KOPT-K1 (cell line): ENCODE results near the gene VARS2.
"Not testable (repeated sequence)": the region's sequence is repeated elsewhere in the genome, so short reads cannot be mapped to it uniquely, and the experiment has no call there.

Experiments used
- H3K27ac ChIP-seq: fragments of 200-600 bp; sonication (generic); 2 replicates; pipeline ENCODE4 v1.5.1; 2016; ENCODE audit warnings: antibody characterized with exemption, mild to moderate bottlenecking, low read depth, low read length; ENCODE audit not compliant: poor library complexity, severe bottlenecking
- H3K36me3 ChIP-seq: fragments of 200-600 bp; sonication (generic); 2 replicates; pipeline ENCODE4 v1.5.1; 2017; ENCODE audit warnings: antibody characterized with exemption, mild to moderate bottlenecking, low read length, moderate library complexity; ENCODE audit not compliant: insufficient read depth
- H3K9me3 ChIP-seq: fragments of 200-600 bp; sonication (generic); 2 replicates; pipeline ENCODE4 v1.5.1; 2017; ENCODE audit warnings: antibody characterized with exemption, low read length, mild to moderate bottlenecking; ENCODE audit not compliant: insufficient read depth, poor library complexity, severe bottlenecking

VARS2 gene

GRCh38 chr6:30889921-30890645, 24.0 kb upstream of the VARS2 start:
- no peaks in the 10 kb centered on the region for H3K36me3 ChIP-seq
- no peaks in the 10 kb centered on the region for H3K9me3 ChIP-seq
- H3K27ac ChIP-seq = no peak overlapping the region

GRCh38 chr6:30890646-30891449, 23.2 kb upstream of the VARS2 start:
- no peaks in the 10 kb centered on the region for H3K9me3 ChIP-seq
- H3K36me3 ChIP-seq = no peaks in the 10 kb centered on the region
- no peak overlapping the region for H3K27ac ChIP-seq

GRCh38 chr6:30891450-30891723, 22.7 kb upstream of the VARS2 start:
- no peaks in the 10 kb centered on the region for H3K9me3 ChIP-seq
- H3K27ac ChIP-seq = no peak overlapping the region
- no peaks in the 10 kb centered on the region for H3K36me3 ChIP-seq

DNA sequence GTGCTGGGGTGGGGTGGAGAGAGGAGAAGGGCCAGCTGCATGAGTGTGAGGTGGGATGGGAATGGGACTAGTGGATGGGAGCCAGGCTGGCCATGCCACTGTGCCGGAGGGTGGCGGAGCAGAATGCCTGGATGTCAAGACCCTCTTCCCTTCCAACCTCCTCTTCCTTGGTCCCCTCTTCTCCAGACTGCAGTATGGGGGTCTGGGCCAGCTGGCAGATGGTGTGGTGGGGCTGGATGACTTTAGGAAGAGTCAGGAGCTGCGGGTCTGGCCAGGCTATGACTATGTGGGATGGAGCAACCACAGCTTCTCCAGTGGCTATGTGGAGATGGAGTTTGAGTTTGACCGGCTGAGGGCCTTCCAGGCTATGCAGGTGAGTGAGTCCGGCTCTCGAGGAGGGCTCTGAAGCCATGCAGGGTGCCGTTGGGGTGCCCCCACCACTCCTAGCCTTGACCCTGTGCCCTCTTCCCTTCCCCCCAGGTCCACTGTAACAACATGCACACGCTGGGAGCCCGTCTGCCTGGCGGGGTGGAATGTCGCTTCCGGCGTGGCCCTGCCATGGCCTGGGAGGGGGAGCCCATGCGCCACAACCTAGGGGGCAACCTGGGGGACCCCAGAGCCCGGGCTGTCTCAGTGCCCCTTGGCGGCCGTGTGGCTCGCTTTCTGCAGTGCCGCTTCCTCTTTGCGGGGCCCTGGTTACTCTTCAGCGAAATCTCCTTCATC, 22.1 kb upstream of the VARS2 start:
- no peaks in the 10 kb centered on the region for H3K9me3 ChIP-seq
- H3K36me3 ChIP-seq = no peaks in the 10 kb centered on the region
- H3K27ac ChIP-seq = no peak overlapping the region

DNA sequence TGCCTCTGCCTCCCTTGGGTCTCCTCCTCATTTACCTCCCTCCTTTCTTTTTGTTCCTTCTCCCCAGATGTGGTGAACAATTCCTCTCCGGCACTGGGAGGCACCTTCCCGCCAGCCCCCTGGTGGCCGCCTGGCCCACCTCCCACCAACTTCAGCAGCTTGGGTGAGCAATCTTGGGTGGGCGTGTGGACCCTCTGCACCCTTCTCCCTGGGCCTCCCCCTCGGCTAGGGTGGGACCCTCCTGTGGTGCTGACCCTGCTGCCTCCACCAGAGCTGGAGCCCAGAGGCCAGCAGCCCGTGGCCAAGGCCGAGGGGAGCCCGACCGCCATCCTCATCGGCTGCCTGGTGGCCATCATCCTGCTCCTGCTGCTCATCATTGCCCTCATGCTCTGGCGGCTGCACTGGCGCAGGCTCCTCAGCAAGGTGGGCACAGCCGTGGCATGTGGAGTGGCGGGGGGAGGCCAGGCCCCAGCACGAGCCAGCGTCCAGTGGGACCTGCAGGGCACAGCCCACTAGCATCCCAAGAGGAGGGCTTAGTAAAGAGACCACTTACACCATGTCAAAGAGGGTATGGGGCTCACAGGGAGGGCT, 20.9 kb upstream of the VARS2 start:
- H3K9me3 ChIP-seq = no peaks in the 10 kb centered on the region
- H3K27ac ChIP-seq = no peak overlapping the region
- H3K36me3 ChIP-seq = no peaks in the 10 kb centered on the region

DNA sequence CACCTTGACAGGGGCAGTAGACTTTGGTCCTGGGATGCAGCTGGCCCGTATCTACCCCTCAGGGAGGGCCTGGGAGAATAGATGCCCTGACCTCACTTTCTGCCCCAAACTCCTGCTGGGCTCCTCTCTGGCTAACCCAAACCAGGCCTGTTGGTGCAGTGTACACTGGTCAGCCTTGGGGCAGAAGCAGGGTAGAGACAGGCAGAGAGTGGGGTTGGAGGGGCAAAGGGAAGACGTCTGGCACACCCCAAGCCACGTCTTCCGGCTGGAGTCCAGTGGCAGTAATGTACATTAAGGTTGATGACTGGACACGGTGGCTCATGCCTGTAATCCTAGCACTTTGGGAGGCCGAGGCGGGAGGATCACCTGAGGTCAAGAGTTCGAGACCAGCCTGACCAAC, 20.4 kb upstream of the VARS2 start:
- no peak overlapping the region for H3K27ac ChIP-seq
- H3K9me3 ChIP-seq = no peaks in the 10 kb centered on the region
- no peaks in the 10 kb centered on the region for H3K36me3 ChIP-seq

GRCh38 chr6:30894381-30894780, 19.7 kb upstream of the VARS2 start:
- H3K27ac ChIP-seq = no peak overlapping the region
- no peaks in the 10 kb centered on the region for H3K9me3 ChIP-seq
- no peaks in the 10 kb centered on the region for H3K36me3 ChIP-seq

DNA sequence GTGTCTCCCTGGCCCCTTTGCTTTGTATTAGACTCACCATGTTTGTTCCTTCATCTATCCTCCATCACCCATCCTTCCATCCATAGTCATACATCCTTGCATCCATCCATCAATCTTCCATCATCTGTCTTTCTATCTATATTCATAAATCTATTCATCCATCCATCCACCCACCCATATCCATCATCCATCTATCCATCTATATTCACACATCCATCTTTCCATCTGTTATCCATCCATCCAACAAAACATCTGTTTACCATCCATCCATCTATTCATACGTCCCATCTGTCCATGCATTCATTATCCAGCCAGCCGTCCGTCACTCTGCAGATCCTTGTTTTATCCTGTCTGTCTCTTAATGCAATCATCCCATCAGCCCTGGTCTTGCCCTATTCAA, 19.1 kb upstream of the VARS2 start:
- Histone ChIP-seq H3K9me3 (no peaks in the 10 kb centered on the region), H3K27ac (no peak overlapping the region), H3K36me3 (no peaks in the 10 kb centered on the region)

DNA sequence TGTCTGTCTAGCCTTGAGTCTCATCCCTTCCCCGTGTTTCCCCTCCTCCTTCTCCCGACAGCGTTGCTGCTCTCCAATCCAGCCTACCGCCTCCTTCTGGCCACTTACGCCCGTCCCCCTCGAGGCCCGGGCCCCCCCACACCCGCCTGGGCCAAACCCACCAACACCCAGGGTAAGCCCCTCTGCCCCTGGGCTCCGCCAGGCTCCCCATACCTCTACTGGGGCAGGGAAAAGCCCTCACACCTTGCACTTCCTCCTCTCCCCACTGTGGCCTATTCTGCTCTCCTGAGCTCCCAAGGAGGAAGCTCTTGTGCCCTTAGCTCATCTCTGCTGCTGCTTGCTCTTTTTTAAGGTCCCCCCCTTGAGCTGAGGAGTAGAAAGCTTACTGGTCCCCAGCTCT, 18.7 kb upstream of the VARS2 start:
- Histone ChIP-seq H3K36me3 (no peaks in the 10 kb centered on the region), H3K27ac (no peak overlapping the region), H3K9me3 (no peaks in the 10 kb centered on the region)

- no peaks in the 10 kb centered on the region for H3K36me3 ChIP-seq
These were observed 17.5 kb upstream of the VARS2 start for GRCh38 chr6:30896541-30896940.

DNA sequence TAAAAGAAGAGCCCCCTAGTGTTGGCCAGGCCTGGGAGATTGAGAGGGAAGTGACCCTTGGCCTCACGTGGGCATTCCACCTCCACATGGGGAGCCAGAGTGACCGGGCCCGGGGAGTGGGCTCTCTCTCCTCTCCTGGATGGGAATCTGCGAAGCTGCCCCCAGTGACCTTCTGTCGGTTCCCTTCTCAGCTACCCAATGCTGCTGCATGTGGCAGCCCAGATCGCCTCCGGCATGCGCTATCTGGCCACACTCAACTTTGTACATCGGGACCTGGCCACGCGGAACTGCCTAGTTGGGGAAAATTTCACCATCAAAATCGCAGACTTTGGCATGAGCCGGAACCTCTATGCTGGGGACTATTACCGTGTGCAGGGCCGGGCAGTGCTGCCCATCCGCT, 16.2 kb upstream of the VARS2 start:
- Histone ChIP-seq H3K9me3 (no peaks in the 10 kb centered on the region), H3K27ac (no peak overlapping the region), H3K36me3 (no peaks in the 10 kb centered on the region)

More at GRCh38 chr6:30896541-30896940, 17.5 kb upstream of the VARS2 start:
- Histone ChIP-seq H3K9me3 (no peaks in the 10 kb centered on the region), H3K27ac (no peak overlapping the region)

- Histone ChIP-seq H3K27ac (no peak overlapping the region), H3K9me3 (no peaks in the 10 kb centered on the region), H3K36me3 (no peaks in the 10 kb centered on the region)
These were observed 15.2 kb upstream of the VARS2 start for GRCh38 chr6:30898750-30899360.

DNA sequence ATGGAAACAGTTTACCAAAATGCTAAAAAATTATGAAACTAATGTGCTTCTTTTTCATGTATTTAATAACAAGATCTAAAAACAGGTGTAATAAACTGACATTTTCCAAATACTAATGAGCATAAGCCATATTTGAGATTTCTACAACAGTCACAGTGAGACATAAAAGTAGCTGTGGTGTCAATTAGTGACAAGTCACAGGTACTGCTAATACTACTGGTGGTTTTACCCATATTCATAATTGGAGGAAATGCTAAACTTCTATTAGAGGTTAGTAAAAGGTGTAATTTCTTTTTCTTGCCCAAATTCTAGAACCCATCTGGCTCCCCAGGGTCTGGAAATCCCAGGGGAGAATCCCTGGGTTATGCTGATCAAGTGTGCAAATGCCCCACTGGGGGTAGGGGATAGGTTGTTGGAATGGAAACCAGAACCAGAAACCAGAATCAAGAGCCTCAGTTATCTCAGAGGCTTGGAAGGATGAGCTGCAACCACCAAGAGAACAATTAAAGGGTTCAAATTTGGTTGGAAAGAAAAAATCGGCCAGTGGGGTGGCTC, 13.1 kb upstream of the VARS2 start:
- H3K27ac ChIP-seq = no peak overlapping the region
- no peaks in the 10 kb centered on the region for H3K36me3 ChIP-seq
- no peaks in the 10 kb centered on the region for H3K9me3 ChIP-seq

GRCh38 chr6:30901436-30901835, 12.6 kb upstream of the VARS2 start:
- H3K9me3 ChIP-seq = no peaks in the 10 kb centered on the region
- H3K36me3 ChIP-seq = no peaks in the 10 kb centered on the region
- H3K27ac ChIP-seq = no peak overlapping the region

GRCh38 chr6:30902196-30902595, 11.8 kb upstream of the VARS2 start:
- not testable (repeated sequence) for H3K9me3 ChIP-seq, H3K27ac ChIP-seq, H3K36me3 ChIP-seq
